ENCODE results near the gene CDR2L.

DNA sequence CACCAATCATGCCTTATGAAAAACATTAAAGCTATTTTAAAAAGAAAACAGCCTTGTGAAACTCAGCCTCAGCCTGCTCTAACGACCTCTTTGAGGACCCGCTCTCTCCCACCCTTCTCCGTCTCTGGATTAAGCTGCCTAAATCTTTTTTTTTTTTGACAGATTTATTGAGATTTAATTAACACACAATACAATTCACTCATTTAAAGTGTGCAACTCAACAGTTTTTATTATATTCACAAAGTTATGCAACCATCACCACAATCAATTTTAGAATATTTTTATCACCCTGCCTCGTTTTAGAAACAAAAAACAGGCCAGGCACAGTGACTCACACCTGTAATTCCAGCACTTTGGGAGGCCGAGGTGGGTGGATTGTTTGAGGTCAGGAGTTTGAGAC is 8.4 kb downstream of the CDR2L start:
- TF ChIP-seq CTCF (IDR thresholded peaks at IDR 0.05; ENCODE audit: low read length) (no peak), EZH2 (optimal IDR thresholded peaks at IDR 0.05; ENCODE audit: low read depth, low read length) (no peak)
